K562 (cell line): ENCODE results near the gene ZNF581. TPM values are rescaled to one million over a fixed set of nuclear protein-coding genes. Genes with fewer than 3 reads are reported as not detected.
A peak's percentile ranks its signal among the peaks of the same experiment; 100 is the strongest.

Experiments used
- BDP1 ChIP-seq: IDR thresholded peaks from 3 replicates; pipeline ENCODE4 v1.6.1; 2011; ENCODE audit not compliant: insufficient read length, insufficient read depth
- BHLHE40 ChIP-seq: IDR thresholded peaks from 2 replicates; pipeline ENCODE4 v1.6.1; 2011; ENCODE audit warnings: low read length, improper control_type of control experiment
- C11orf30 ChIP-seq: fragments of 450-650 bp; IDR thresholded peaks from 2 replicates; pipeline ENCODE4 v1.6.1; 2016; ENCODE audit warnings: low read depth, mild to moderate bottlenecking
- ELF2 ChIP-seq: fragments of 250-450 bp; sonication (Bioruptor Pico); IDR thresholded peaks from 2 replicates; pipeline ENCODE4 v1.5.0; 2021; ENCODE audit warnings: mild to moderate bottlenecking
- ESRRA ChIP-seq: fragments of 450-650 bp; IDR thresholded peaks from 2 replicates; pipeline ENCODE4 v1.6.1; 2014; ENCODE audit warnings: low read depth, mild to moderate bottlenecking, moderate library complexity, borderline replicate concordance
- GATAD2A ChIP-seq: fragments of 450-650 bp; IDR thresholded peaks from 2 replicates; pipeline ENCODE4 v1.6.1; 2017
- KDM4B ChIP-seq, 2 experiments: fragments of 450-650 bp in 1 of 2; sonication (generic) in 1 of 2; IDR thresholded peaks; 2 replicates each; pipeline ENCODE4 v1.6.1; 2016 to 2017; ENCODE audit warnings: borderline replicate concordance in 2 of 2, antibody characterized with exemption in 1 of 2, low read depth in 1 of 2, mild to moderate bottlenecking in 1 of 2
- MED1 ChIP-seq: sonication (generic); formaldehyde crosslinking; IDR thresholded peaks from 2 replicates; pipeline ENCODE4 v1.8.1; 2023; ENCODE audit warnings: missing genetic modification reagents, borderline replicate concordance
- MTA3 ChIP-seq: fragments of 450-650 bp; formaldehyde crosslinking; IDR thresholded peaks from 2 replicates; pipeline ENCODE4 v1.6.1; 2017; ENCODE audit warnings: mild to moderate bottlenecking, borderline replicate concordance
- NCOA4 ChIP-seq: fragments of 450-650 bp; IDR thresholded peaks from 2 replicates; pipeline ENCODE4 v1.6.1; 2018; ENCODE audit warnings: mild to moderate bottlenecking; ENCODE audit not compliant: partially characterized antibody
- POLR2G ChIP-seq: fragments of 200-400 bp; formaldehyde crosslinking; IDR thresholded peaks from 2 replicates; pipeline ENCODE4 v1.6.1; 2017; ENCODE audit warnings: low read depth, mild to moderate bottlenecking, antibody characterized with exemption, low read length, moderate library complexity
- POLR2H ChIP-seq: IDR thresholded peaks from 2 replicates; pipeline ENCODE4 v1.6.1; 2016; ENCODE audit warnings: missing genetic modification characterization, low read depth, mild to moderate bottlenecking, control low read depth, missing compliant biosample characterization, moderate library complexity
- REST ChIP-seq, 2 experiments: fragments of 450-650 bp; formaldehyde crosslinking in 1 of 2; IDR thresholded peaks; 2 replicates each; pipeline versions ENCODE4 v1.4.0 to v1.6.1; 2014 to 2020; ENCODE audit warnings: mild to moderate bottlenecking in 2 of 2, borderline replicate concordance in 1 of 2, low read depth in 1 of 2
- SUPT5H ChIP-seq: fragments of 450-650 bp; IDR thresholded peaks from 2 replicates; pipeline ENCODE4 v1.6.1; 2016
- ZC3H8 ChIP-seq: fragments of 450-650 bp; IDR thresholded peaks from 2 replicates; pipeline ENCODE4 v1.6.1; 2017
- ZNF184 ChIP-seq: sonication (generic); formaldehyde crosslinking; IDR thresholded peaks from 2 replicates; pipeline ENCODE4 v1.5.0; 2020; ENCODE audit warnings: missing genetic modification reagents
- polyA plus RNA-seq, 8 experiments: library from polyadenylated mRNA; depleted of rRNA in 4 of 8; stranded (reverse) in 5 of 8; unstranded in 3 of 8; fragments of >200 nt; fragmentation: Nextera tagmentation in 2 of 8; fragmentation: Illumina TruSeq in 1 of 8; extraction: Ambion mirVana in 2 of 8; extraction: Trizol in 1 of 8; gene quantifications; 2 replicates each; pipeline versions ENCODE4 v1.2.1 to v1.2.3, GENCODE V29; 2011 to 2014; ENCODE audit warnings: inconsistent platforms in 1 of 8, missing spikeins in 1 of 8
- total RNA-seq, 7 experiments: library from RNA; depleted of rRNA in 6 of 7; stranded (reverse); fragments of >200 nt in 6 of 7; fragmentation: Illumina TruSeq in 2 of 7; extraction: Trizol in 2 of 7; gene quantifications; 2 replicates each; pipeline versions ENCODE4 v1.2.1 to v1.2.3, GENCODE V29; 2011 to 2021; ENCODE audit warnings: low replicate concordance in 1 of 7
- TF ChIP-seq, protein P1 (sequence below): sonication (generic); formaldehyde crosslinking; IDR thresholded peaks from 2 replicates; pipeline ENCODE4 v1.8.0; 2022; ENCODE audit warnings: missing genetic modification reagents, mild to moderate bottlenecking, moderate library complexity, borderline replicate concordance
- TF ChIP-seq, protein P2 (sequence below): fragments of 450-650 bp; IDR thresholded peaks from 2 replicates; pipeline ENCODE4 v1.6.1; 2016; ENCODE audit warnings: antibody characterized with exemption

Gene ZNF581
- total and polyA plus RNA-seq, 9 of the 15 experiments (the other 6 are each of a cell fraction or from before 2014, with no cell fraction given) = 2.4 to 39.4 (median 15.4) TPM

- no peak for TF ChIP-seq REST (IDR thresholded peaks at IDR 0.05; ENCODE audit: borderline replicate concordance)
- TF ChIP-seq REST (CRISPR knock-in tag; IDR thresholded peaks at IDR 0.05; ENCODE audit: low read depth) = 0 out of 2 replicates have a peak, but pooled peaks have one; percentile 65
- no peak for TF ChIP-seq ZNF184
- TF ChIP-seq KDM4B (IDR thresholded peaks at IDR 0.05; ENCODE audit: borderline replicate concordance in 2 of 2, low read depth in 1 of 2) = peak in 1 of 2 experiments; percentile 98; a peak in 2 of 4 replicates
- no peak for TF ChIP-seq NCOA4
- TF ChIP-seq ZC3H8 = no peak
- peak; percentile 83 for TF ChIP-seq SUPT5H
- peak; percentile 90 for TF ChIP-seq C11orf30
- TF ChIP-seq MED1 (CRISPR knock-in tag) = 0 out of 2 replicates have a peak, but pooled peaks have one; percentile 51
- TF ChIP-seq, protein P1, sequence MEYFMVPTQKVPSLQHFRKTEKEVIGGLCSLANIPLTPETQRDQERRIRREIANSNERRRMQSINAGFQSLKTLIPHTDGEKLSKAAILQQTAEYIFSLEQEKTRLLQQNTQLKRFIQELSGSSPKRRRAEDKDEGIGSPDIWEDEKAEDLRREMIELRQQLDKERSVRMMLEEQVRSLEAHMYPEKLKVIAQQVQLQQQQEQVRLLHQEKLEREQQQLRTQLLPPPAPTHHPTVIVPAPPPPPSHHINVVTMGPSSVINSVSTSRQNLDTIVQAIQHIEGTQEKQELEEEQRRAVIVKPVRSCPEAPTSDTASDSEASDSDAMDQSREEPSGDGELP = peak; percentile 81
- TF ChIP-seq GATAD2A = no peak
- peak; percentile 66; the same call in 1 of the 2 replicates for TF ChIP-seq ESRRA
- 0 out of 2 replicates have a peak, but pooled peaks have one; percentile 77 for TF ChIP-seq ELF2
- TF ChIP-seq, protein P2, sequence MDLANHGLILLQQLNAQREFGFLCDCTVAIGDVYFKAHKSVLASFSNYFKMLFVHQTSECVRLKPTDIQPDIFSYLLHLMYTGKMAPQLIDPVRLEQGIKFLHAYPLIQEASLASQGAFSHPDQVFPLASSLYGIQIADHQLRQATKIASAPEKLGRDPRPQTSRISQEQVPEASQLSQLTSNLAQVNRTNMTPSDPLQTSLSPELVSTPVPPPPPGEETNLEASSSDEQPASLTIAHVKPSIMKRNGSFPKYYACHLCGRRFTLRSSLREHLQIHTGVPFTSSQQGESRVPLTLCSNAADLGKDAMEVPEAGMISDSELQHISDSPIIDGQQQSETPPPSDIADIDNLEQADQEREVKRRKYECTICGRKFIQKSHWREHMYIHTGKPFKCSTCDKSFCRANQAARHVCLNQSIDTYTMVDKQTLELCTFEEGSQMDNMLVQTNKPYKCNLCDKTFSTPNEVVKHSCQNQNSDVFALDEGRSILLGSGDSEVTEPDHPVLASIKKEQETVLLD = no peak
- peak; percentile 55; the same call in 1 of the 2 replicates for TF ChIP-seq POLR2H
- peak; percentile 90 for TF ChIP-seq POLR2G
- TF ChIP-seq MTA3 = peak; percentile 51; the same call in 1 of the 2 replicates
- TF ChIP-seq BHLHE40 = peak; percentile 93
- TF ChIP-seq BDP1 = no peak
Observed at GRCh38 chr19:55674841-55675660, 31.6 kb downstream of the ZNF581 start, which contains the start of gene EPN1 (continued).
